ENCODE measurements around the gene PASK. TPM values are rescaled to one million over a fixed set of nuclear protein-coding genes. Genes with fewer than 3 reads are reported as not detected.

Gene PASK
- polyA plus RNA-seq, 1 donor (not counting 4 experiments of a cell fraction or from before 2014, with no cell fraction given): 4.3 TPM

DNA sequence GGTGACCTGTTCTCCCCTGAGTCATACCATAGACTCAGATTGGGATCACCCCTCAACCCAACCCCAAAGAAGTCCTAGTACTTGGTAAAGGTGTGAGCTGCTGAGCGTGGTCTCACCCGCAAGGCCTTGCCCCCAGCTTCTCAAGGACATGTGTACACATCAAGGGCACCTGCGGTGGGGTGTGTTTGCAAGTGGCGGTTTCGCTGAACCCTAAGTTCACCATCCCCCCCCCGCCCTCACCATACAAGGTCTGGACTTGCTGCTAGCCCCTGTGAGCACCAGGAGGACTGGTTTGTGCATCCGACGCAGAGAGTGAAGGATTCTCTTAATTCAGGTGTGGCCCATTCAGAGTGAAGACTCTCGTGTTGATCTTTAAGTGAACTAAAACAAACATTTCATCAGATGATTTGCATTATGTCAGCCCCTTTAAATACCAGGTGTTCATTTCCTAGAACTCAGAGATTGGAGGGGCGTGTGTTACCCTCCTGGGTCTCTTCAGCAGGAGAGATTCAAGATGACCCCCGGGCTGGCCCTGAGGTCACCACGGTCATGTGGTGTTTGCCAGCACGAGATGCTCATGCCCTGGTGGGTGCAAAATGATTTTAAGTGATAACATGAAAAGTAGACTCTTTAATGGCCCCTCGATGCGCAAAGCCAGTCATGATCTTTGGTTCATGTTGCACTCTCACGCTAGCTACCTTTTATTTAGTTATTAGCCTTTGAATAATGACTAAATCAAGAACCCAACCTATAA is 75.0 kb downstream of the PASK start:
- Histone ChIP-seq H3K9ac (ENCODE audit: control insufficient read depth, extremely low read depth, insufficient read depth, low read length) (no peak overlapping the region), H3K9me3 (ENCODE audit: control insufficient read depth, low read depth, low read length) (no peaks in the 10 kb centered on the region), H3K36me3 (ENCODE audit: control insufficient read depth in 2 of 2, extremely low read depth in 1 of 2, insufficient read depth in 2 of 2, low read length in 2 of 2) (peaks cover 0 to 2% of the 10 kb centered on the region in 2 experiments), H3K27me3 (ENCODE audit: control insufficient read depth, extremely low read depth, insufficient read depth, low read length) (peaks cover 7% of the 10 kb centered on the region), H3K4me3 (ENCODE audit: control insufficient read depth in 2 of 3, extremely low read depth in 1 of 3, insufficient read depth in 2 of 3, low read depth in 1 of 3, low read length in 3 of 3) (no peak overlapping the region), H2AFZ (ENCODE audit: control insufficient read depth, low read length) (no peak overlapping the region), H3K4me2 (ENCODE audit: control insufficient read depth, extremely low read depth, insufficient read depth, low read depth, low read length) (no peak overlapping the region), H3K9me1 (ENCODE audit: control insufficient read depth, extremely low read depth, insufficient read depth, low read length) (no peaks in the 10 kb centered on the region), H3K79me2 (ENCODE audit: control insufficient read depth, insufficient read depth, low read length) (no peaks in the 10 kb centered on the region), H3K4me1 (ENCODE audit: control insufficient read depth, extremely low read depth, insufficient read depth, low read length) (no peaks in the 10 kb centered on the region), H3K27ac (ENCODE audit: control insufficient read depth, insufficient read depth, low read length) (no peak overlapping the region), H4K20me1 (ENCODE audit: control insufficient read depth, extremely low read depth, insufficient read depth, low read length) (no peaks in the 10 kb centered on the region)
- DNase-seq (ENCODE audit: low read depth, low spot score) (no peak), FAIRE-seq (no peak)
- no peak for TF ChIP-seq EZH2 (IDR thresholded peaks at IDR 0.05; ENCODE audit: low read length)
- dilution Hi-C loops (cut with MboI; ENCODE audit: extremely low pct_ligation_motif_present, low sequenced_read_pairs): no loop called here

DNA sequence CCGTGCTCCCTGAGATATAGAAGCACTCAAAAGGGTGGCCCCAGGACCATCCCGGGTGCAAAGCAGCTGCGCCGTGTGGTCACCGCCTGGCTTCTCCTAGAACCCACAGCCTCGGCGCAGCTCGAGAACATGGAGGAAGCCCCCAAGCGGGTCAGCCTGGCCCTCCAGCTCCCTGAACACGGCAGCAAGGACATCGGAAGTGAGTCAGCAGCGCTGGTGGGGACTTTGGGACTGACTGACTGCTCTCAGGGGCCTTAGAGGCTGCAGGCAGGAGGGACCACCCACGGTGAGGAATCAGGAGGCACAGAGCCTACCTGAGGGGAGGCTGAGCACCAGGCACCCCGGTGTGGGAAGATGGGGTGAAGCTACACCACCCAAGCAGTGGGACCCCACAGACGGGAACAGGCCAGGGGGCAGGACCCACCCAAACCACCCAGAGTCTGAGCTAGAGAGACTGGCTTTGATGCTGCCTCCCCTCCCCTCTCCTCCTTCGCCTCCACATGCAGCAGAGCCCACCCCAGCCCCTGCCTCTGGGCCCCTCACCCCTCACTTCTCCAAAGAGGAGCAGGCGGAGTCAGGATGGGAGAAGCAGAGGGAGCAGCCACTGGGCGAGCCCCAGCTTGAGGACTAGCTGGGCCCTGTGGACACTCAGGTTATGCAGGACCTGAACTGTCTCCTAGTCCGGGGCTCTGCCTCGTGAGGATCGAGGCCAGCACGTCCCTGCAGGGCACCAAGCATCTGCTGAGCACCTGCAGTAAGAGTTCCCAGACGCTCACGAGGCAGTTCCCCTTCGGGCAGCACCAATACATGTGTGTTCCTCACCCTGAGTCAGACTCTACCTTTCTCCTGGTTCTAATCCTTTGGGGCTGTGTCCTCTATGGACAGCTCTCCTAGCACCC is 75.9 kb downstream of the PASK start:
- H3K4me1 ChIP-seq (ENCODE audit: control insufficient read depth, extremely low read depth, insufficient read depth, low read length): no peaks in the 10 kb centered on the region
- H3K36me3 ChIP-seq (ENCODE audit: control insufficient read depth in 2 of 2, extremely low read depth in 1 of 2, insufficient read depth in 2 of 2, low read length in 2 of 2): peaks cover 0 to 2% of the 10 kb centered on the region in 2 experiments
- H4K20me1 ChIP-seq (ENCODE audit: control insufficient read depth, extremely low read depth, insufficient read depth, low read length): no peaks in the 10 kb centered on the region
- H3K9me1 ChIP-seq (ENCODE audit: control insufficient read depth, extremely low read depth, insufficient read depth, low read length): no peaks in the 10 kb centered on the region
- DNase-seq (ENCODE audit: low read depth, low spot score) (no peak), FAIRE-seq (no peak)
- no peak overlapping the region for H3K9ac ChIP-seq (ENCODE audit: control insufficient read depth, extremely low read depth, insufficient read depth, low read length)
- no peak overlapping the region for H2AFZ ChIP-seq (ENCODE audit: control insufficient read depth, low read length)
- no peak overlapping the region for H3K4me2 ChIP-seq (ENCODE audit: control insufficient read depth, extremely low read depth, insufficient read depth, low read depth, low read length)
- H3K4me3 ChIP-seq (ENCODE audit: control insufficient read depth in 2 of 3, extremely low read depth in 1 of 3, insufficient read depth in 2 of 3, low read depth in 1 of 3, low read length in 3 of 3): no peak overlapping the region
- H3K27ac ChIP-seq (ENCODE audit: control insufficient read depth, insufficient read depth, low read length): no peak overlapping the region
- H3K9me3 ChIP-seq (ENCODE audit: control insufficient read depth, low read depth, low read length): no peaks in the 10 kb centered on the region
- dilution Hi-C loops (cut with MboI; ENCODE audit: extremely low pct_ligation_motif_present, low sequenced_read_pairs): no loop called here
- H3K27me3 ChIP-seq (ENCODE audit: control insufficient read depth, extremely low read depth, insufficient read depth, low read length): peaks cover 7% of the 10 kb centered on the region
- TF ChIP-seq EZH2 (IDR thresholded peaks at IDR 0.05; ENCODE audit: low read length): no peak
- TF ChIP-seq, protein P1, sequence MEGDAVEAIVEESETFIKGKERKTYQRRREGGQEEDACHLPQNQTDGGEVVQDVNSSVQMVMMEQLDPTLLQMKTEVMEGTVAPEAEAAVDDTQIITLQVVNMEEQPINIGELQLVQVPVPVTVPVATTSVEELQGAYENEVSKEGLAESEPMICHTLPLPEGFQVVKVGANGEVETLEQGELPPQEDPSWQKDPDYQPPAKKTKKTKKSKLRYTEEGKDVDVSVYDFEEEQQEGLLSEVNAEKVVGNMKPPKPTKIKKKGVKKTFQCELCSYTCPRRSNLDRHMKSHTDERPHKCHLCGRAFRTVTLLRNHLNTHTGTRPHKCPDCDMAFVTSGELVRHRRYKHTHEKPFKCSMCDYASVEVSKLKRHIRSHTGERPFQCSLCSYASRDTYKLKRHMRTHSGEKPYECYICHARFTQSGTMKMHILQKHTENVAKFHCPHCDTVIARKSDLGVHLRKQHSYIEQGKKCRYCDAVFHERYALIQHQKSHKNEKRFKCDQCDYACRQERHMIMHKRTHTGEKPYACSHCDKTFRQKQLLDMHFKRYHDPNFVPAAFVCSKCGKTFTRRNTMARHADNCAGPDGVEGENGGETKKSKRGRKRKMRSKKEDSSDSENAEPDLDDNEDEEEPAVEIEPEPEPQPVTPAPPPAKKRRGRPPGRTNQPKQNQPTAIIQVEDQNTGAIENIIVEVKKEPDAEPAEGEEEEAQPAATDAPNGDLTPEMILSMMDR (optimal IDR thresholded peaks at IDR 0.05 in 1 of 3, IDR thresholded peaks at IDR 0.05 in 1 of 3, conservative IDR thresholded peaks at IDR 0.05 in 1 of 3; ENCODE audit: extremely low read depth in 1 of 3, insufficient read depth in 2 of 3, low read length in 3 of 3): no peak
- no peaks in the 10 kb centered on the region for H3K79me2 ChIP-seq (ENCODE audit: control insufficient read depth, insufficient read depth, low read length)
